GM12878 (cell line): Measurements from ENCODE around the gene EPN1.

Experiments used
- BHLHE40 ChIP-seq, 2 experiments: fragments of 450-650 bp in 1 of 2; IDR thresholded peaks; 2 replicates each; pipeline ENCODE4 v1.6.1; 2011 to 2017; ENCODE audit warnings: low read depth in 2 of 2, borderline replicate concordance in 1 of 2, improper control_type of control experiment in 1 of 2, low read length in 1 of 2, mild to moderate bottlenecking in 1 of 2
- CHD4 ChIP-seq: fragments of 200-600 bp; sonication (generic); IDR thresholded peaks from 2 replicates; pipeline ENCODE4 v1.6.1; 2016; ENCODE audit warnings: mild to moderate bottlenecking
- HDAC6 ChIP-seq: fragments of 200-600 bp; sonication (generic); IDR thresholded peaks from one replicate; pipeline ENCODE4 v1.8.0; 2017; ENCODE audit warnings: antibody characterized with exemption; ENCODE audit not compliant: unreplicated experiment
- MYC ChIP-seq: IDR thresholded peaks from 2 replicates; pipeline ENCODE4 v1.6.1; 2011; ENCODE audit warnings: mild to moderate bottlenecking, low read length, moderate library complexity, inconsistent platforms; ENCODE audit not compliant: insufficient read depth, insufficient replicate concordance, insufficient read length, severe bottlenecking
- SIX5 ChIP-seq: IDR thresholded peaks from 2 replicates; pipeline ENCODE4 v1.6.1; 2011; ENCODE audit warnings: mild to moderate bottlenecking, low read depth, low read length, moderate library complexity; ENCODE audit not compliant: severe bottlenecking
- TF ChIP-seq, protein P1 (sequence below), 3 experiments: IDR thresholded peaks in 2 of 3; conservative IDR thresholded peaks in 1 of 3; 2 replicates each; pipeline ENCODE4 v1.5.1; 2011; ENCODE audit warnings: low read depth in 3 of 3, low read length in 3 of 3, mild to moderate bottlenecking in 3 of 3, control low read depth in 2 of 3, moderate library complexity in 2 of 3, inconsistent platforms in 1 of 3, mixed read lengths in 1 of 3; ENCODE audit not compliant: control insufficient read depth in 2 of 3, insufficient read depth in 1 of 3; ENCODE audit errors: extremely low read depth in 1 of 3

DNA sequence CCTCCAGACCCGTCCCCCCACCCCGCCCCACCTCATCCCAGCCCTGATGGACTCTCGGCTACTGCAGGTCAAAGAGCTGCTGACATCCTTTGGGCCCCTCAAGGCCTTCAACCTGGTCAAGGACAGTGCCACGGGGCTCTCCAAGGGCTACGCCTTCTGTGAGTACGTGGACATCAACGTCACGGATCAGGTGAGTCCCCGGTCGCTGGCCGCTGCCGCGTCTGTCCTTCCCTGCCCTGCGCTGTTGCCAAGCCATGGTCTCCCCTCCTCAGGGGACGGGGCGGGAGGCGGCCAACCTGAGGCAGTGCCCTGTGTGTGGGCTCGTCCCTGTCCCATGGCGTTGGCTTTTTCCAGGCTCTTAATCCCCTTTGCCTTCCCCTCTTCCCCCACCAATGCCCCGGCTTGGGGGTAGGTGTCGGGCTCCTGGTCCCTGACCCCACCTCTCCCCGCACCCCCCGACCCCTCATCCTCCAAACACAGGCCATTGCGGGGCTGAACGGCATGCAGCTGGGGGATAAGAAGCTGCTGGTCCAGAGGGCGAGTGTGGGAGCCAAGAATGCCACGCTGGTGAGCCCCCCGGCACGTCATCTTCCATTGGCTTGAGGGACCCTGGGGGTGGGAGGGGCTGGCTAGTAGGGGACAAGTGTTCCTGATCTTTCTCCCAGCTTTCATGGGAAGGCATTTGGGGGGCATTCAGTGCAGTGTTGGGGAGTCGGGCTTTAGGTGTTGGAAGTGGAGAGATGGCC, 6.2 kb upstream of the EPN1 start:
- TF ChIP-seq, protein P1, sequence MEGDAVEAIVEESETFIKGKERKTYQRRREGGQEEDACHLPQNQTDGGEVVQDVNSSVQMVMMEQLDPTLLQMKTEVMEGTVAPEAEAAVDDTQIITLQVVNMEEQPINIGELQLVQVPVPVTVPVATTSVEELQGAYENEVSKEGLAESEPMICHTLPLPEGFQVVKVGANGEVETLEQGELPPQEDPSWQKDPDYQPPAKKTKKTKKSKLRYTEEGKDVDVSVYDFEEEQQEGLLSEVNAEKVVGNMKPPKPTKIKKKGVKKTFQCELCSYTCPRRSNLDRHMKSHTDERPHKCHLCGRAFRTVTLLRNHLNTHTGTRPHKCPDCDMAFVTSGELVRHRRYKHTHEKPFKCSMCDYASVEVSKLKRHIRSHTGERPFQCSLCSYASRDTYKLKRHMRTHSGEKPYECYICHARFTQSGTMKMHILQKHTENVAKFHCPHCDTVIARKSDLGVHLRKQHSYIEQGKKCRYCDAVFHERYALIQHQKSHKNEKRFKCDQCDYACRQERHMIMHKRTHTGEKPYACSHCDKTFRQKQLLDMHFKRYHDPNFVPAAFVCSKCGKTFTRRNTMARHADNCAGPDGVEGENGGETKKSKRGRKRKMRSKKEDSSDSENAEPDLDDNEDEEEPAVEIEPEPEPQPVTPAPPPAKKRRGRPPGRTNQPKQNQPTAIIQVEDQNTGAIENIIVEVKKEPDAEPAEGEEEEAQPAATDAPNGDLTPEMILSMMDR (IDR thresholded peaks at IDR 0.05 in 2 of 3, conservative IDR thresholded peaks at IDR 0.05 in 1 of 3; ENCODE audit: control insufficient read depth in 2 of 3, extremely low read depth in 1 of 3, insufficient read depth in 1 of 3, low read depth in 3 of 3, low read length in 3 of 3): no peak
- TF ChIP-seq HDAC6 (no peak), BHLHE40 (IDR thresholded peaks at IDR 0.05; ENCODE audit: borderline replicate concordance in 1 of 2, low read depth in 2 of 2, low read length in 1 of 2) (no peak), SIX5 (no peak), CHD4 (no peak), MYC (no peak)
